GM19193 (cell line): Measurements from ENCODE around the gene NPPC.

Experiments
- POLR2A ChIP-seq: IDR thresholded peaks from 4 replicates; pipeline ENCODE4 v1.6.1; 2011; ENCODE audit not compliant: insufficient read depth, insufficient read length; ENCODE audit errors: extremely low read depth

The NPPC gene

DNA sequence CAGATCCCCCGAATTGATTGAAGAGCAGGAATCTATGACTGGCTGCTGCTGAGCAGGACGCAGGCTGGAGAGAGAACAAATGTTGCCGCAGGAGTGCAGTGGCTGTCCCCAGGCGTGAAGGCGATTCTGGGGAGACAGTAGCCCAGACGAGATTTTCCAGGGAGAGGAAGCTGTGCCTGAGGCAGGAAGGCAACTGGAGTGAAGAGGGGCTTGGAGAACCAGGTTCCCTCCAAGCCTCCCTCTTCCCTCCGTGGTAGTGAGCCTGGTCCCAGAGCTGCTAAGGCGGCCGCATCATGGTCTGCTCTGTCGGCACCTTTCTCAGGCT lies 1.3 kb upstream of the NPPC start:
- no peak for TF ChIP-seq POLR2A

DNA sequence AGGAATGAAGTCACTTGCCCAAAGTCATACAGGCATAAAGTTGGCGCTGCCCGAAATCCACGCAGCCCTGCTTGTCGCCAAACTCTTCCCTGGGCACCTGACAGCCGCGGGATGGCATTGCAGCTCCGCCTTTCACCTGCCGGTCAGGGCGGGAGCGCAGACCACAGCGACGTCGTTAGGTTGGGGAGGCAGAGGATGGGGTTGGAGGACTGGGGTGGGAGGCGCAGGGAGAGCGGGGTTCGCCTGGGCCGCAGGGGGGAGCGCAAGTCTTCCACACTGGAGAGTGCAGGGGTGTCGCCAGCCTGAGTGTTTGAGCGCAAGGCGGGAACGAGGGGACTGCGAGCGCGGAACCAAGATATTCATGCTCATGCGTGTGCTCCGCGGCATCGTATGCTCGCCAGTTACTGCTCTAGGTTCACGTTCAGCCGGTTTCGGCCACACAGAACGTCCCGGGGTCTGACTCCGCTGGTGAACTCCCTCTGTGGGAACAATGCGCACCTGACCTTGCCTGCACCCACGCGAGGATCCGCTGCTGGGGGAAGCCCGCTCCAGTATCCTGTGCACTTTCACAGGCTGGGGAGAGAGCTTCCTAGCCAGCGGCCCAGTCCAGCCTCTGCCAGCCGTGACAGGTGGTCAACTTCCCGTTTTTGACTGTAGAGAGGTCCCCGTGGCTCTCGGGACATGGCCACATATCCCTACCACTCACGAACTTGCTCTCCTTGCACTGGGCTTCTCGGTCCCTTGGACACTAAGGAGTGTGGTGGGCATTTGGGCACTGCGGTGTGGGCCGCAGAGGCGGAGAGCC lies 767 bp upstream of the NPPC start:
- TF ChIP-seq POLR2A: no peak

DNA sequence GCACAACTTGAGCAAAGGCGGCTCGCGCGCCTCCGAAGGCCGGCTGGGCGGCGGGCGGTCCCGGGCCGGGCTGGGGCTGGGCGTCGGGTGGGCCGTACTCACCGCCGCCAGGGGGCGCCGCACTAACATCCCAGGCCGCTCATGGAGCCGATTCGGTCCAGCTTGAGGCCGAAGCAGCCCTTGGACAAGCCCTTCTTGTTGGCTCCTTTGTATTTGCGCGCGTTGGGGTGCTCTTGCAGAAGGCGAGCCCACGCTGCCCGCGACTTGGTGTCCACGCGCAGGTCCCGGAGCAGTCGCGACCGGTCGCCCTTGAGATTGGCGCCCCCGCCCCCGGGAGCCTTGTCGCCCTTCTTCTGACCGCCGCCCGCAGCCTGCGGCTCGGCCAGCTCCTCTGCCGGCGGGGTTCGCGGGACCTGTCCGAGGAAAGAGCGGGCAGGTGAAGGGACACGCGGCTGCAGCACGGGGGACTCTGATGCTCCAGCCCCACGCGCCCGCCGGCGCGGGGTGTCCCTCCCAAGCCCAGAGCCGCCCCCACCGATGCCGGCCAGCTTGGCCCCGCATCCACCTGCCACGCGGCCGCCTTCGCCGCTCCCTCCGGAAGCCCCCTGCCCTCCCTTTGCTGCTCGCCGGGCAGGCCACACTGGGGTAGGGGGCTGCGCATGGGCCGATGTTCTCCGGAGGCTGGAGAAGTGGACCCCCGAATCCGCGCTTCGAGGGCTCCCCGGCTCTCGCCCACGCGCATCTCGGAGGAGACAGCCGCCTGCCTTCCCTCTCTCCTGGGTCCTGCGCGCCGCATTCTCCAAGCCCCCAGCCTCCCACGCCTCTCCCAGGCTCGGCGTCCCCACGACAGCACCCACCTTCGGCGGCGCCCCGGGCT lies 655 bp downstream of the NPPC start:
- TF ChIP-seq POLR2A: no peak

DNA sequence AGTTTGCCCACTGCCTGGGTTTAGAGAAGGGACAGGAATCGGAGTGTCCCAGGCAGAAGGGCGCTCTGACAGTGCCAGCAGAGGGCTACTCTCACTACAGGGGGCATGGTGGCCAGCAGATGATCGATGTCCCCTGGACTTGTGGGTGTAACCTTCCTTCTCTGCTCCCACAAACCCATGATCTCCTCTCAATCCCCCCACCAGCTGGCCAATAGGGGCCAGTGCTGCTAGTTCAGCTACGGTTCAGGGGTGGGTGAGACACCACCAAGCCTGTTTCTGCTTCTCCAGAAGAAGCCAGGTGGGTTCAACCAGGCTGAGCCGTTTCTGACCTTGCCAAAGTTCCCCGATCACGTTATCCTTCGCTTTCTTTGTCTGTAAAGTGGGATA lies 1.3 kb downstream of the NPPC start:
- TF ChIP-seq POLR2A: no peak

DNA sequence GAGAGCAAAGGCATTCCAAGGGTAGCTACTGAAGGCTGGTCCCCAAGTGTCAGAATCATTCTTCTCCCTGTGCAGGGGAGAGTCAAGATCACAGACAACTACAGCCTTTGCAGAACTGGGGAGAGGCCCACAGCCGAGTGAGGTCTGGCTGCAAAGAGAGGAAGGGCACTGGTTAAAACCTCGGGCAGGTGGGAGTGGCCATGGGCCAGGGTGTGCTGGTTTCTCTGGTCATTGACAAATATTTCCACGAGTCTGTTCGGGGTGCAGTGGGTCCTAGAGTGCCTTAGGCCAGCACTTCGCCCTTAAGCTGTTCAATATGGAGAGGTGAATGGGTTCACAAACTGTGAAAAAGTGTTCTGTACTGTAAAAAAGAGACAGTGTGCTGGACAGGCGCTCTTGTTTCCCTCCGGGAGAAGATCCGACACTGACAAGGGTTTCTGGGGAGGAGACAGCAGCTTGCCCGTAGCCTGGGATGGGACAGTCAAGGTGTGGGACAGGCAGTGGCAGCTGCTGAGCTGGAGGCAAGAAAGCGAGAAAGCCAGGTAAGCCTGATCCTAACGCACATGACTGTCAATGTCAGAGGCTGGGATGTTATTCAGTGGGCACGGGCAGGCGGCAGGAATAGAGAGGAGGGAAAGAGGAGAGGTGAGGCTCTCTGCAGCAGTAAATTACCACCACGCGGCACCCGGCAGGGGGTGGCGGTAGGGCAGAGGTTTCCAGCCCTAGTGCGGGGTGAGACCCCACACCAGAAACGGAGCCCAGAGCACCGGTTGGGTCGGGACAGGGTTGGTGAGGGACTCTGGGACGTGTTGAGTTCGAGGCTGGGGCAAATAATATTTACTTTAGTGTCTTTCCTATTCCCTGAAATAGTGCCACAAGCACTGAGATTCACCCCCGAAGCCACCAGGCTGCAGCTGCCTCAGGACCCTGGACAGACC lies 2.0 kb downstream of the NPPC start:
- TF ChIP-seq POLR2A: no peak

DNA sequence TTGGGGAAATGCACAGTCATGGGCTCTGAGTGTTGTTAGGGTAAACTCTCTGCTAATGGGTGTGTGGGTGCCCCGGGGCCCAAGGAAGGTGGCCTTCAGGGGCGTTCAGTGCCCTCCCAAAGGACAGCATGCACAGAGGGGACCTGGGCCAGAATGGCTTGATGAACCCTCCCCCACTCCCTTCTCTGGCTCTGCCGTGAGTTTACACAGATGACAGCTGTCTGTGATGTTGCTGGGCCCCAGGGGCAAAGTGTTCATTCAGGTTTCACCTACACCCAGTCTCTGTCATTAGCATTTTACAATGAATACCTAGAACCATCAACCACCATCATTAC lies 3.2 kb downstream of the NPPC start:
- TF ChIP-seq POLR2A: no peak

DNA sequence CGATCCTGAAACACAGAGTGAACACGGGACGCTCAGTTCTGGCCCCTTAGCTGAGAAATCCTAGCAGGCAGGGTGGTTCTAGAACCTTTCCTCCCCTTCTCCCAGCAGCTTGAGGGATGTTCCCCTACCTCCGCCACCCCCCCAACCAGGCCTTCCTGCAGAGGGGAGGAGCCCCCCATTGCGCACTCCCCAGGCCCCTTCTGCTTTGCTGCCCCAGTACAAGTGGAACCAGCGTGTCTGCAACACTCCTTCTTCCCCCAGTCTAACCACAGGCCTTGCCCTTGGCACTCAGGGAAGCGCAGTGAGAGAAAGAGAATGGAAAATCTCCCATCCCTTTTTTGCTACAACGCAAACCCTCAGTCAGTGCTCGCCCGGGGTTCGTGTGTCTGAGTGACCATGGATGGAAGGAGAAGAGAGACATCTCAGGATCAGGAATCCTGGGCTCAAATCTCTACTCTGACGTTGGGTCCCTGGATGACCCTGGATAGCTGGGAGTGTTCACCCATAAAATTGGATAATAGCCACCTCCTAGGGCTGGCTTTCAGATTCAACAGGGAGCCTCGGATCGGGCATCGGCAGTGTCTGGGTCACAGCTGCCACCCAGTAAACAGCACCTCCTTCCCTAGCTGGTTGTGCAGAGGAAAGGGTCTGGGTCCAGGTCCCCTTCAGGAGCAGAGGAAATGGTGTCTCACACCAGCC lies 3.7 kb downstream of the NPPC start:
- TF ChIP-seq POLR2A: no peak

DNA sequence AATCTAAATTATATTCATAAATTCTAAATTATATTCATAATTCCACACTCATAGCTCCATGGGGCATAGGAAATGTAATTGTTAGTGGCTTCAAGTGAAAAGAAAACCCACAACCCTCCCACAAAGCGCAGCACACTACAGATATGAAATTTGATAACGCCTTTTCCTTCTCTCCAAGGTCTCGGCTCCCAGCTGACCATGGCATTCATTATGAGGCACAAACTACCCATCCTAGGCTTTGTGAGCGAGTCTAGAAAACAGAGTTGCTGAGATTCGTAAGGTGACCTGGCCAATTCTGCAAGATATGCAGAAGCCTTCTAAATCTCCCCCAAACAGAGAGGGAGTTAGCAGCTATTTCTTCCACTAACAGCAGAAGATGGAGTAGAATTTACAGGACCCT lies 5.4 kb downstream of the NPPC start:
- no peak for TF ChIP-seq POLR2A

DNA sequence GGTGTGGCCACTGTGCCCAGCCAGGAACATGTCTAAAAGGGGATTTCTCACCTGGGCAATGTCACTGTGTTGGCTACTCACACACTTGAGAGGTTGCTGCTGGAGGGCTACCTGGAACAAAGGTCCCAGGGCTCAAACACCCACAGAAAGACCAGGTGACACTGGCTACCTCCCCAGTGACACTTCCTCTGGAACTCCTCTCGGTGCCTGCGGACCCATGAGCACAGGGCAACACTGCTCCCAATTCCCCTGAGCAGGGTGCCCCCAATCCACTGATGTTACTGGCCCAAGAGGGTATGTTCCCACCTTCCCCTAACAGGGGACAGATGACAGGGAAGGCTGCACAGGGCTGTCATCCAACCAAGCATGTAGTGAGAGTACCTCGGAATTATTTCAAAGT lies 5.8 kb downstream of the NPPC start:
- TF ChIP-seq POLR2A: no peak

DNA sequence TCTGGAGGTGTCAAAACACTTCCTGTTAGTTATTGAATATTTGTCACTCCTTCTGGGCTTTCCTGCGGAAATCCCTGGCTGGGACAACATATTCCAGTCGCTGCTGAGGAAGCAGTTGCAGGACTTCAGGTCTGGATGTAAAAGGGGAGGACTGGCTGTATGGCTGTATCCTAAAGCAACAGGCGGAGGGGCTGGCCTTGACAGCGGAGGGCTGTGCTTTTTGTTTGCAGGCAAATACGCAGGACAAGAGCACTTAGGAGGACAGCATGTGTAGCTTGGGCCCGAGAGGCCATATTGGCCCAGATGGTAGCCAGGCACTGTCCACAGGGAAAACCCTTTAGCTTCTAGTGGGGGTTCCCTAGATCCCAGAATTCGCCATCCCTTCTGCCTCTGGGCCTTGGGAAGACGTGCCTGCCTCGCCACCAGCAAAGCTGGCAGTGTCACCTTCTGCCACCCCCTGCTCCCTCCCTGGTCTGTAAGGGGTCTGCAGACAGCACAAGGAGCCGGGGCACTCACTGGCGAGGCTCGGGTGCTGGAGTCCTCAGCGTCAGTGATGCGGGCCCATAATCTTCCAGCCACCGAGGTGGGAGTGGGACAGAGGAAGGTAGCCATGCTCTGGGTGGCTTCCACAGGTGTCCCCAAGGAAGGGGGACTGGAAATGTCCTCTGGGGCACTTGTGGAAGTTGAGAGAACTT lies 6.7 kb downstream of the NPPC start:
- no peak for TF ChIP-seq POLR2A

DNA sequence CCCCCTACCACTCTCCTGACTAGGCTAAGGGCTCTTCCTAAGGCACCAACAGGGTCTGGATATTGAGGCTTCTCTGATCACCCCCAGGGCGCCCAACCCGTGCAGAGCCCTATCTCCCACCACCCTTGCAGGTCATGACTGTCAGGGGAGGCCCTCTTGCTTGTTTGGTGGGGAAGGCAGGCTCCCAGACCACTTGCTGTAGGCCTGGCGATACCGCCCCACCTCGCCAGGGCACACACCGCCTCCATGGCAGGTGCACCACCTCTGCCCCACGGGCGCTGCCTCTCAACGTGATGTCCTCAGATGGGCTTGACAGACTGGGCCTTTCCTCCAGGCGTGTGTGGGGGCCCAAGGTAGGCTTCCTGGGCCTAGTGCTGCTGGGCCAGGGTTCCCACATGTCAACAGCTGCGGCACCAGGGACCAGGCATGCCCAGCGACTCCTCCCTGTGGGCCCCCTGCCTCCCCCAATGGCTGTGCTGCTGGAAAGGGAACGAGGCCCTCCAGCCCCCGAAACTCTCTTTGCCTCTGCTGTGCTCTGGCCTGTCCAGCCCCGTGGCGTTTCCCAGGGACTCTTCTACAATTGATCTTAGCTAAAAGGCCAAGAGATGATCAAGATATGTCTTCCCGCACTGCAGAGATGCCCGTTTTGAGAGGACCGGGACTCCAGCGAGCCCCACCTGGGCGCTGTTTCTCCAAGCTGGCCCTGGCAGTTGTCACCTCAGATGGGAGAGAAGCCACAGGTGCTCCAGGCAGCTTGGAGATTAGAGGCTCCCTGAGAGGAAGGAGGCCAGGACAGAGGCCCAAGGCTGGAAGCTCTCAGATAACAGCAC lies 7.5 kb downstream of the NPPC start:
- TF ChIP-seq POLR2A: no peak

DNA sequence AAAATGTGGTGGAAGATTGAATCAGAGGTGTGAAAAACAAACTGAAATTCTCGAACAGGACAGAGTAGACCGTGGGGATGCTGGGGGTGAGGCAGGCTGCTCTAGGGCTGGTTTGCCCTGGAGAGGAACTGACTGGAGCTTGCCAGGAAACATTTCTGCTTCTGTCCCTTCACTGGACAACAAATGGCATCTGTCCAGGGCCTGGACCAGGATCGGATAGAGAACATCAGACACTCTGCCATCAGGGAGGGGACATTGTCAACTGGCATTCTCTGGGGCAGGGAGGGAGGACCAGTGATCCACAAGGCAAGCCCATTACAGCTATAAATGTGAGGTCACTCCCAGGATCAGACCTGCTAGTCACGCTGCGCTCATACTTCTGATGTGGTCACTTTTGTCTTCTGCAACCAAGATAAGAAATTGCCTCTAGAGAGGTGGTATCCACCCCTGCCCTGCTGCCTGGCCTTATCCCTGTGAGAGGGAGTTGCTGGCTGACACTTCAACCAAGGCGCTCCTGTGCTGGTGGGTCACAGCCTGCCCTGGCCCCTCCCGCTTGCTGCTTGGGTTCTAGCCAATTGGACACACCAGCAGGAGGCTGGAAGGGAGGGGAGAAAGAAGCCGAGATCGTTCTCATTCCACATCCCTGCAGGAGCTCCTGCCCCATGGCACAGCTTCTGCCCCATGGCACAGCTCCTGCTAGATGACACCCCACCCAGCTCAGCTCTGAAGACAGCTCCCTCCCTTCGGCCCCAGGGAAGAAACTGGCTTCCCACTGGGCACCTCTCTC lies 8.7 kb downstream of the NPPC start:
- no peak for TF ChIP-seq POLR2A
